Osteocyte (in vitro differentiated cells): ENCODE results near the gene NUDT6. TPM values are rescaled to one million over a fixed set of nuclear protein-coding genes. Genes with fewer than 3 reads are reported as not detected.
A peak's percentile ranks its signal among the peaks of the same experiment; 100 is the strongest.

Experiments used
- DNase-seq: peaks from one replicate; pipeline ENCODE4 v3.0.0; 2021; ENCODE audit warnings: mixed read lengths; ENCODE audit not compliant: unreplicated experiment; ENCODE audit errors: extremely low spot score
- H3K27ac Mint-ChIP-seq: one replicate; pipeline ENCODE4 v1.8.0; 2021; ENCODE audit warnings: mild to moderate bottlenecking, mixed read lengths; ENCODE audit not compliant: unreplicated experiment
- H3K27me3 Mint-ChIP-seq: one replicate; pipeline ENCODE4 v1.8.0; 2021; ENCODE audit warnings: mixed read lengths; ENCODE audit not compliant: unreplicated experiment
- H3K36me3 Mint-ChIP-seq: one replicate; pipeline ENCODE4 v1.8.0; 2021; ENCODE audit warnings: mixed read lengths; ENCODE audit not compliant: unreplicated experiment
- H3K4me1 Mint-ChIP-seq: one replicate; pipeline ENCODE4 v1.8.0; 2021; ENCODE audit warnings: mixed read lengths; ENCODE audit not compliant: unreplicated experiment
- H3K4me3 Mint-ChIP-seq: one replicate; pipeline ENCODE4 v1.8.0; 2021; ENCODE audit warnings: mild to moderate bottlenecking, moderate library complexity, mixed read lengths; ENCODE audit not compliant: unreplicated experiment
- H3K9me3 Mint-ChIP-seq: one replicate; pipeline ENCODE4 v1.8.0; 2021; ENCODE audit warnings: mixed read lengths; ENCODE audit not compliant: unreplicated experiment
- total RNA-seq: library from RNA; stranded (reverse); gene quantifications from 2 replicates; pipeline ENCODE4 v1.2.1, GENCODE V29; 2021
- TF ChIP-seq, protein P1 (sequence below): fragments of 200-600 bp; sonication (generic); IDR thresholded peaks from 2 replicates; pipeline ENCODE4 v1.5.0; 2021; ENCODE audit warnings: antibody characterized with exemption, mild to moderate bottlenecking, moderate library complexity

Gene NUDT6
- total RNA-seq, 1 donor from 2014 or later: 4.8 TPM

DNA sequence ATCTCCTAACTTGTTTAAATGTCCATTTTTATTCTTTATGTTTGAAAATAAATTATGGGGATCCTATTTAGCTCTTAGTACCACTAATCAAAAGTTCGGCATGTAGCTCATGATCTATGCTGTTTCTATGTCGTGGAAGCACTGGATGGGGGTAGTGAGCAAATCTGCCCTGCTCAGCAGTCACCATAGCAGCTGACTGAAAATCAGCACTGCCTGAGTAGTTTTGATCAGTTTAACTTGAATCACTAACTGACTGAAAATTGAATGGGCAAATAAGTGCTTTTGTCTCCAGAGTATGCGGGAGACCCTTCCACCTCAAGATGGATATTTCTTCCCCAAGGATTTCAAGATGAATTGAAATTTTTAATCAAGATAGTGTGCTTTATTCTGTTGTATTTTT, 27.6 kb downstream of the NUDT6 start:
- Mint-ChIP-seq H3K36me3 (peaks cover 22% of the 10 kb centered on the region), H3K9me3 (no peaks in the 10 kb centered on the region), H3K27me3 (no peaks in the 10 kb centered on the region), H3K4me1 (peaks cover 37% of the 10 kb centered on the region), H3K27ac (no peak overlapping the region), H3K4me3 (no peak overlapping the region)
- DNase-seq: no peak
- TF ChIP-seq, protein P1, sequence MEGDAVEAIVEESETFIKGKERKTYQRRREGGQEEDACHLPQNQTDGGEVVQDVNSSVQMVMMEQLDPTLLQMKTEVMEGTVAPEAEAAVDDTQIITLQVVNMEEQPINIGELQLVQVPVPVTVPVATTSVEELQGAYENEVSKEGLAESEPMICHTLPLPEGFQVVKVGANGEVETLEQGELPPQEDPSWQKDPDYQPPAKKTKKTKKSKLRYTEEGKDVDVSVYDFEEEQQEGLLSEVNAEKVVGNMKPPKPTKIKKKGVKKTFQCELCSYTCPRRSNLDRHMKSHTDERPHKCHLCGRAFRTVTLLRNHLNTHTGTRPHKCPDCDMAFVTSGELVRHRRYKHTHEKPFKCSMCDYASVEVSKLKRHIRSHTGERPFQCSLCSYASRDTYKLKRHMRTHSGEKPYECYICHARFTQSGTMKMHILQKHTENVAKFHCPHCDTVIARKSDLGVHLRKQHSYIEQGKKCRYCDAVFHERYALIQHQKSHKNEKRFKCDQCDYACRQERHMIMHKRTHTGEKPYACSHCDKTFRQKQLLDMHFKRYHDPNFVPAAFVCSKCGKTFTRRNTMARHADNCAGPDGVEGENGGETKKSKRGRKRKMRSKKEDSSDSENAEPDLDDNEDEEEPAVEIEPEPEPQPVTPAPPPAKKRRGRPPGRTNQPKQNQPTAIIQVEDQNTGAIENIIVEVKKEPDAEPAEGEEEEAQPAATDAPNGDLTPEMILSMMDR: no peak

DNA sequence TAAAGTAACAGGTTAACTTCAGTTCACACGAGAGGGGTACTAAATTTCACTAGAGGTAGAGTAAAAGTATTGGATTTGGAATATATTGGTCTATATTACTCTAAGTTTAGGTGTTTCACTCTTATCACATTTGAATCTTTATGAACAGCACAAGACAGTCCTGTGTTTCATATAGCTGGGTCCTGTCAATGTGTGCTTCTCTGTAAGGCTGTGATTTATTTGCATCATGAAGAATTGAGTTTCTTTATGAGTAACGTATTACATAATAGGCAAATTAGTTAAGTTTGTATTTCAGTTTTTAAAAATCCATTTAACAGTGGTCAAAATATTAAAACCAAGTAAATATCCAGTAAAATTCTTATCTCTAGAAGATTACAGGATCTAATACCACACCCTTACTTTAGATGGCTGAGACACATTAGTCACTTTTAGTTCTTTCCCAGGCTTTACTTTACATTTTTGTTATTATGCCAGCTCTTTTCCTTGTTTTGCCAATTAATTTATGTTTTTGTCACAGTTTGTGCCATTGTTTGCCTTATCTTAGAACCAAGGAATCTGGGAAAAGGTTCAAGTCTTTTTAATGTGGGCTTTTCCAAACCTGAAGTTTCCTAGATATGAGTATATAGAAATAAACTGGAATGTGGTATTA, 32.1 kb downstream of the NUDT6 start:
- Mint-ChIP-seq H3K36me3 (peaks cover 38% of the 10 kb centered on the region), H3K27ac (peak overlapping the region; percentile 54), H3K4me1 (peaks cover 9% of the 10 kb centered on the region), H3K4me3 (no peak overlapping the region), H3K9me3 (no peaks in the 10 kb centered on the region), H3K27me3 (no peaks in the 10 kb centered on the region)
- TF ChIP-seq, protein P1: no peak
- DNase-seq: no peak

- peak overlapping the region; percentile 54 for H3K27ac Mint-ChIP-seq
- H3K9me3 Mint-ChIP-seq: no peaks in the 10 kb centered on the region
- H3K27me3 Mint-ChIP-seq: no peaks in the 10 kb centered on the region
- no peak for DNase-seq
- TF ChIP-seq, protein P1: no peak
- peaks cover 5% of the 10 kb centered on the region for H3K4me1 Mint-ChIP-seq
- peaks cover 39% of the 10 kb centered on the region for H3K36me3 Mint-ChIP-seq
- no peak overlapping the region for H3K4me3 Mint-ChIP-seq
These were observed 32.7 kb downstream of the NUDT6 start for GRCh38 chr4:122889726-122890125.

GRCh38 chr4:122884499-122884898, 37.9 kb downstream of the NUDT6 start:
- Mint-ChIP-seq H3K27ac (peak overlapping the region; percentile 19), H3K9me3 (peaks cover under 1% of the 10 kb centered on the region), H3K4me1 (no peaks in the 10 kb centered on the region), H3K27me3 (no peaks in the 10 kb centered on the region), H3K4me3 (no peak overlapping the region), H3K36me3 (peaks cover 43% of the 10 kb centered on the region)
- TF ChIP-seq, protein P1: no peak
- DNase-seq: no peak

DNA sequence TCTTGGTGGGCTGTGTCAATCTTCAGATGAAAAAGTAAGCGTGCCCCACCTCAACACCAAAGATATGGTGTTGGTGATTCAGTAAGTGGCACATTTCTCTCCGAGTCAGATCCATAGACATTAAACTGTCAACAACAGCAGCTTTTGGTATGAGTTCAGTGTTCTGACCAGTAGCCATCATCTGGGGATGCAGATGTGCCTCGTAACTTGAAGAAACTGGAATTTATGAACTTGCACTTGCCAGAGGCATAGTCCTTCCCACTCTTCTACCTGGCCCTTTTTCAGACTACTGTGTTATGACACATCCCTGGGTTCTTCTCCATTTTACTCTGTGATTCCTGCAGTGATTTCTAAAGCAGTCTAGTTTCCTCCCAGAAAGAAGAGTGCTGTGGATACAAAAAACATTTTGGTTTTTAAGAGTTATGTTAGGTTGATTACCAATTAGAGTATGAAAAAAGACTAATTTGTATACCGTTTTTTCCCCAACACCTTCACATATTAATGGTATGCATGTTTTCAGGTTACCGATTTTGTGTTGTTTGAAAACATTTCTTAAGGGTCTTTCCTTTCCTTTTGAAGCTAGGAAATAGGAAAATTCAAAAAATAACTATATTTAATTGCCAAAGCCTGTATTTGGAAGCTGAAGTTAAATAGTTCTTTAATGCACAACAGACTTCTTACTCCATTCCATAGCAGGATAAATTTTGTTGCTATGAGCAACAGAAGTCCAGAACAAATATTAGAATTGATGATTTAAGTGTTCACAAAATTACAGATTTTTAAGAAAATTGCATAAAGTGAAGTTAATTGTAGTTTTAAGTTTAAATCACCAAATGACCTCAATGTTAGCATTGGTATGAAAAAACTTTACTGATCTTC, 39.3 kb downstream of the NUDT6 start:
- peaks cover 10% of the 10 kb centered on the region for H3K4me1 Mint-ChIP-seq
- no peaks in the 10 kb centered on the region for H3K27me3 Mint-ChIP-seq
- H3K36me3 Mint-ChIP-seq: peaks cover 52% of the 10 kb centered on the region
- TF ChIP-seq, protein P1: no peak
- H3K9me3 Mint-ChIP-seq: peaks cover 4% of the 10 kb centered on the region
- no peak overlapping the region for H3K4me3 Mint-ChIP-seq
- DNase-seq: no peak
- no peak overlapping the region for H3K27ac Mint-ChIP-seq
